Chondrocyte (in vitro differentiated cells): ENCODE measurements around the gene ADORA1. TPM values are rescaled to one million over a fixed set of nuclear protein-coding genes. Genes with fewer than 3 reads are reported as not detected.
A peak's percentile ranks its signal among the peaks of the same experiment; 100 is the strongest.

Source experiments
- DNase-seq: peaks from one replicate; pipeline ENCODE4 v3.0.0; 2021; ENCODE audit warnings: mixed read lengths, low spot score
- H3K27ac Mint-ChIP-seq: one replicate; pipeline ENCODE4 v1.8.0; 2021; ENCODE audit warnings: mild to moderate bottlenecking, moderate library complexity, mixed read lengths; ENCODE audit not compliant: unreplicated experiment
- H3K27me3 Mint-ChIP-seq: 2 replicates; pipeline ENCODE4 v1.8.0; 2021; ENCODE audit warnings: low read depth, mixed read lengths
- H3K36me3 Mint-ChIP-seq: 2 replicates; pipeline ENCODE4 v1.8.0; 2021; ENCODE audit warnings: low read depth, mixed read lengths
- H3K4me1 Mint-ChIP-seq: 2 replicates; pipeline ENCODE4 v1.8.0; 2021; ENCODE audit warnings: low read depth, mild to moderate bottlenecking, mixed read lengths
- H3K4me3 Mint-ChIP-seq: one replicate; pipeline ENCODE4 v1.8.0; 2021; ENCODE audit warnings: mild to moderate bottlenecking, moderate library complexity, mixed read lengths; ENCODE audit not compliant: unreplicated experiment
- H3K9me3 Mint-ChIP-seq: 2 replicates; pipeline ENCODE4 v1.8.0; 2021; ENCODE audit warnings: low read depth, mixed read lengths
- total RNA-seq: library from RNA; stranded (reverse); gene quantifications from 3 replicates; pipeline ENCODE4 v1.2.1, GENCODE V29; 2021
- TF ChIP-seq, protein P1 (sequence below): fragments of 200-600 bp; sonication (generic); IDR thresholded peaks from 2 replicates; pipeline ENCODE4 v1.5.0; 2021; ENCODE audit warnings: antibody characterized with exemption, mild to moderate bottlenecking, moderate library complexity

ADORA1 gene
- total RNA-seq, 1 donor from 2014 or later, result 1.7 TPM

DNA sequence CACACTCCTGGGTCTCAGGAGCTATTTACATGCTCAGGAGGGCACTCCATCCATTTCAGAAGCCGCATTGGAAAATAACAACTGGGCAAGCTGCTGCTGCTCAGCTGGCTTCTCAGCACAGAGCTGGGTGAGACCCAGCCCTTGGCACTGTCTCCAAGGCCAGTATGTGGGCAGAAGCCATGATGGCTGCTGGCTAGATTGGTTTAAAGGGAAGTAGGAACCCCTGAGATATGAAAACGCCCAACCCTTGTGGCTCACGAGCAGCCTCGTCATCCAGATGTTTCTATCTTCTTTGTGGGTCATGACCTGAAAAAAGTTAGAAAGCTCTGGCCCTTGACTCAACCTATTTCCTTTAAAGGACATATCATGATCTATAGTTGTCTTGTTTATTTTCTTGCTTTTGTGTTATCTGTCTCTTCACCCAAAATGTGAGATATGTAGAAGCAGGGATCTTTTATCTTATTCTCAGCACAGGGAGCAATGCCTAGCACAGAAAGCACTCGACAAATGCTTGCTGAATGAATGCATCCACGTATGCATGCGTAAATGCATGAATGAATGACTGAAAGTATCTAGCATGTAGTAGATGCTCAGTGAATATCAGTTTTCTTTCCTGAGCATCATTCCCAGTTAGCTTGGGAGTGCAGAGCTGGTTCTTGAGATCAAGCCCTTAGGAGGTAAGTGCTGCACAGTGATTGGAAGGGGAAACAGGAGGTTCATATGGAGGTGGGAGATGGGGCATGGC lies 36.5 kb downstream of the ADORA1 start:
- no peak for DNase-seq
- H3K4me1 Mint-ChIP-seq, result no peaks in the 10 kb centered on the region
- H3K4me3 Mint-ChIP-seq, result no peak overlapping the region
- H3K9me3 Mint-ChIP-seq, result no peaks in the 10 kb centered on the region
- TF ChIP-seq, protein P1, sequence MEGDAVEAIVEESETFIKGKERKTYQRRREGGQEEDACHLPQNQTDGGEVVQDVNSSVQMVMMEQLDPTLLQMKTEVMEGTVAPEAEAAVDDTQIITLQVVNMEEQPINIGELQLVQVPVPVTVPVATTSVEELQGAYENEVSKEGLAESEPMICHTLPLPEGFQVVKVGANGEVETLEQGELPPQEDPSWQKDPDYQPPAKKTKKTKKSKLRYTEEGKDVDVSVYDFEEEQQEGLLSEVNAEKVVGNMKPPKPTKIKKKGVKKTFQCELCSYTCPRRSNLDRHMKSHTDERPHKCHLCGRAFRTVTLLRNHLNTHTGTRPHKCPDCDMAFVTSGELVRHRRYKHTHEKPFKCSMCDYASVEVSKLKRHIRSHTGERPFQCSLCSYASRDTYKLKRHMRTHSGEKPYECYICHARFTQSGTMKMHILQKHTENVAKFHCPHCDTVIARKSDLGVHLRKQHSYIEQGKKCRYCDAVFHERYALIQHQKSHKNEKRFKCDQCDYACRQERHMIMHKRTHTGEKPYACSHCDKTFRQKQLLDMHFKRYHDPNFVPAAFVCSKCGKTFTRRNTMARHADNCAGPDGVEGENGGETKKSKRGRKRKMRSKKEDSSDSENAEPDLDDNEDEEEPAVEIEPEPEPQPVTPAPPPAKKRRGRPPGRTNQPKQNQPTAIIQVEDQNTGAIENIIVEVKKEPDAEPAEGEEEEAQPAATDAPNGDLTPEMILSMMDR, result no peak
- H3K27me3 Mint-ChIP-seq, result peaks cover 29% of the 10 kb centered on the region
- no peak overlapping the region for H3K27ac Mint-ChIP-seq
- peaks cover 8% of the 10 kb centered on the region for H3K36me3 Mint-ChIP-seq

DNA sequence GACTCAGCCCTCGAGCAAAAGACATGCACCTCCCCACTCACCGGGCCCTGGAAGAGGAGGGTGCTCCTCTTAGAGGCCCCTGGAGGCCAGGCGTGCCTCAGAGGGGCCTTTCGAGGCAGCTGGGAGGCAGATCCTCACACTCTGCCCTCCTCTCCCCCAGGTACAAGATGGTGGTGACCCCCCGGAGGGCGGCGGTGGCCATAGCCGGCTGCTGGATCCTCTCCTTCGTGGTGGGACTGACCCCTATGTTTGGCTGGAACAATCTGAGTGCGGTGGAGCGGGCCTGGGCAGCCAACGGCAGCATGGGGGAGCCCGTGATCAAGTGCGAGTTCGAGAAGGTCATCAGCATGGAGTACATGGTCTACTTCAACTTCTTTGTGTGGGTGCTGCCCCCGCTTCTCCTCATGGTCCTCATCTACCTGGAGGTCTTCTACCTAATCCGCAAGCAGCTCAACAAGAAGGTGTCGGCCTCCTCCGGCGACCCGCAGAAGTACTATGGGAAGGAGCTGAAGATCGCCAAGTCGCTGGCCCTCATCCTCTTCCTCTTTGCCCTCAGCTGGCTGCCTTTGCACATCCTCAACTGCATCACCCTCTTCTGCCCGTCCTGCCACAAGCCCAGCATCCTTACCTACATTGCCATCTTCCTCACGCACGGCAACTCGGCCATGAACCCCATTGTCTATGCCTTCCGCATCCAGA lies 37.7 kb downstream of the ADORA1 start:
- Mint-ChIP-seq H3K27ac (no peak overlapping the region), H3K4me3 (no peak overlapping the region), H3K4me1 (no peaks in the 10 kb centered on the region), H3K36me3 (peaks cover 3% of the 10 kb centered on the region), H3K9me3 (no peaks in the 10 kb centered on the region), H3K27me3 (peaks cover 33% of the 10 kb centered on the region)
- no peak for DNase-seq
- TF ChIP-seq, protein P1, result no peak

DNA sequence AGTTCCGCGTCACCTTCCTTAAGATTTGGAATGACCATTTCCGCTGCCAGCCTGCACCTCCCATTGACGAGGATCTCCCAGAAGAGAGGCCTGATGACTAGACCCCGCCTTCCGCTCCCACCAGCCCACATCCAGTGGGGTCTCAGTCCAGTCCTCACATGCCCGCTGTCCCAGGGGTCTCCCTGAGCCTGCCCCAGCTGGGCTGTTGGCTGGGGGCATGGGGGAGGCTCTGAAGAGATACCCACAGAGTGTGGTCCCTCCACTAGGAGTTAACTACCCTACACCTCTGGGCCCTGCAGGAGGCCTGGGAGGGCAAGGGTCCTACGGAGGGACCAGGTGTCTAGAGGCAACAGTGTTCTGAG lies 38.3 kb downstream of the ADORA1 start:
- Mint-ChIP-seq H3K27me3 (peaks cover 32% of the 10 kb centered on the region), H3K36me3 (peaks cover 3% of the 10 kb centered on the region), H3K4me1 (no peaks in the 10 kb centered on the region), H3K4me3 (no peak overlapping the region), H3K9me3 (no peaks in the 10 kb centered on the region), H3K27ac (no peak overlapping the region)
- no peak for DNase-seq
- TF ChIP-seq, protein P1, result no peak

DNA sequence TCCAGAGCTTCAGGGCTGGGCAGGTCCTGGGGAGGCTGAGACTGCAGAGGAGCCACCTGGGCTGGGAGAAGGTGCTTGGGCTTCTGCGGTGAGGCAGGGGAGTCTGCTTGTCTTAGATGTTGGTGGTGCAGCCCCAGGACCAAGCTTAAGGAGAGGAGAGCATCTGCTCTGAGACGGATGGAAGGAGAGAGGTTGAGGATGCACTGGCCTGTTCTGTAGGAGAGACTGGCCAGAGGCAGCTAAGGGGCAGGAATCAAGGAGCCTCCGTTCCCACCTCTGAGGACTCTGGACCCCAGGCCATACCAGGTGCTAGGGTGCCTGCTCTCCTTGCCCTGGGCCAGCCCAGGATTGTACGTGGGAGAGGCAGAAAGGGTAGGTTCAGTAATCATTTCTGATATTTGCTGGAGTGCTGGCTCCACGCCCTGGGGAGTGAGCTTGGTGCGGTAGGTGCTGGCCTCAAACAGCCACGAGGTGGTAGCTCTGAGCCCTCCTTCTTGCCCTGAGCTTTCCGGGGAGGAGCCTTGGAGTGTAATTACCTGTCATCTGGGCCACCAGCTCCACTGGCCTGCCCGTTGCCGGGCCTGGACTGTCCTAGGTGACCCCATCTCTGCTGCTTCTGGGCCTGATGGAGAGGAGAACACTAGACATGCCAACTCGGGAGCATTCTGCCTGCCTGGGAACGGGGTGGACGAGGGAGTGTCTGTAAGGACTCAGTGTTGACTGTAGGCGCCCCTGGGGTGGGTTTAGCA lies 38.8 kb downstream of the ADORA1 start:
- Mint-ChIP-seq H3K9me3 (no peaks in the 10 kb centered on the region), H3K27me3 (peaks cover 28% of the 10 kb centered on the region), H3K36me3 (peaks cover 3% of the 10 kb centered on the region), H3K27ac (no peak overlapping the region), H3K4me1 (no peaks in the 10 kb centered on the region), H3K4me3 (no peak overlapping the region)
- TF ChIP-seq, protein P1, result peak; percentile 8
- DNase-seq, result no peak
